K562 treated with DMSO at 1 percent for 48 hours (cell line): ENCODE results near the gene MPPED2. TPM values are rescaled to one million over a fixed set of nuclear protein-coding genes. Genes with fewer than 3 reads are reported as not detected.

Source experiments
- total RNA-seq: library from RNA; unstranded; fragments of 300-600 nt; gene quantifications from 2 replicates; pipeline ENCODE4 v1.2.3, GENCODE V29; 2022; ENCODE audit warnings: low replicate concordance; ENCODE audit errors: extremely low read depth

The MPPED2 gene, protein sequence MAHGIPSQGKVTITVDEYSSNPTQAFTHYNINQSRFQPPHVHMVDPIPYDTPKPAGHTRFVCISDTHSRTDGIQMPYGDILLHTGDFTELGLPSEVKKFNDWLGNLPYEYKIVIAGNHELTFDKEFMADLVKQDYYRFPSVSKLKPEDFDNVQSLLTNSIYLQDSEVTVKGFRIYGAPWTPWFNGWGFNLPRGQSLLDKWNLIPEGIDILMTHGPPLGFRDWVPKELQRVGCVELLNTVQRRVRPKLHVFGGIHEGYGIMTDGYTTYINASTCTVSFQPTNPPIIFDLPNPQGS
- total RNA-seq, result not detected in 2 replicates

DNA sequence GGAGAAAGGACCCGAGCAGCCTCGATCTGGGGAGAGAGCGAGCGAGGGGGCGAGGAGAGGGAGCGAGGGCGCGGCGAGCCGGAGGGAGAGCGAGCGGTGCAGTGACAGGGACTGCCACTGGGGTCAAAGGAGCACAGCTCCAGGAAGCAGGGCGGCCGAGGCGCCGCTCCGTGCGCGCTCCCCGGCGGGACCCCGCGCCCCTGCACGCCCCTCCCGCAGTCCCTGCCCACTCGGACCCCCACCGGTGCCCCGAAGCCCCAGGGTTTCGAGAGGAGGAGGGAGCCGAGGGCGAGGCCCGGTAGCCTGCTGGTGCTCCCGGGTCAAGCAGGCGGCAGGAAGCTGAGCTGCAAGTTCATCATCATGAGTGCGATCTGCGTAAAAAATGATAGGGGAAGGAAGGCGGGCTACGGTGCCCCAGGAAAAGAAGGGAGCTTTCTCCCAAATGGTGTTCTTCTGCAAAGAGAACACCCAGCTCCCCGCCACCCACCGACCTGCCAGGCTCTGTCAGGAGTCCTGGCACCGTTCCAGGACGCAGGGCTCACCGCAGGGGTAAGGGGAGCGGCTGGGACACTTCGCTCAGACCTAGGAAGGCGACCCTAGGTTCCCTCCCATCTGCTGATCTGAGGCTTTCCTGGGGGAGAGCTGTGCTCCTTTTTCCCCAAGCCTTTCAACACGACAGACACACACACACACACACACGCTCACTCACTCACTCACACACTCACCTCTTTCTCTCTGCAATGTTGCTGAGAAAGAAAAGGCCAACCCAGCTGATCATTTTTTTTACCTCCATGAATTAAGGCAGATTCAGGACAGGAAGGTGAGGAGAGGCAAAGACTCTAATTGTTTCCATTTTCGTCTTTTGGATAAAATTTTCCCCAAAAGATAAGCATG lies at the start of gene MPPED2:
MPPED2 (minus strand) TSS at position 103 of the 894 bp plus-strand sequence. CDS start 5,980 bp downstream, outside the sequence.

